B cell (primary cell): Measurements from ENCODE around the gene SRPK1.

Experiments
- CTCF ChIP-seq: fragments of 200-600 bp; IDR thresholded peaks from one replicate; pipeline ENCODE4 v1.8.0; 2022; ENCODE audit warnings: antibody characterized with exemption, mild to moderate bottlenecking
- EZH2 ChIP-seq: IDR thresholded peaks from 2 replicates; pipeline ENCODE4 v1.6.1; 2012; ENCODE audit warnings: borderline replicate concordance, low read depth, mild to moderate bottlenecking, moderate library complexity, low read length; ENCODE audit not compliant: insufficient read depth, poor library complexity, severe bottlenecking

GRCh38 chr6:35852994-35853393, 67.9 kb downstream of the SRPK1 start:
- TF ChIP-seq CTCF: no peak
- no peak for TF ChIP-seq EZH2
